ENCODE results near the gene ARID1B.

The ARID1B gene

DNA sequence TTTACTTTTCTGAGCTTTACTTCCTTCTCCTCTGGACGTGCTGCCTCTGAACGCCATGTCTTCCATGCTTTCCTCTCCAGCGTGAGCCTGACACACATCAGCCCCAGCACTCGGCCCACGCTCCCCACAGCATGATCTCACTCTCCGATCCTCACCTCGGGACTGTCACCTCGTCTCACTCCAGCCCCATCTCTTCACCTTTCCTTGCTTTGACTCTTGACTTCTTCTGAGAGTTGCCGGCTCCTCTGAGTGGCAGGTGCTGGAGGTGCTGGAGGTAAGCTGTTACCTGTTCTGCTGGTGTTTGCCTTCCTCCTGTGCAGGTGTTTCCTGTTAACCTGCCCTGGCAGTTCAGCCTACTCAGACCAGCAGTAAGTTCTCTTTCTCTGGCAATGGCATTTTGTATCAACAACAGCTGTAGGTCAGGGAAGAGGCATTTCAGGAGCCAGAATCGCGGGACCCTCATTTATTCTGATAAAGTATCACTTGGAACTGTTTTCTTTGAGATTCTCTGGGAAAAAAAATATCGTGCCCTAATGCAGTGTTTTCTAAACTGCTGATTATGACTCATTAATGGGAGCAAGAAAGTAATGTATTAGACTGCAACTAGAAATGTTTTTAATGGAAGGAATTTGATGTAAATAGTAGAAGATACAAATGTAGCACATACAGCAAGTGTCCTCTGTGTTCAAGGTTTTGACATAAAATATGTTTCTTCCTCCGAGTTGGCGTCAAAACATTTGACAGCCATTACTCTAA is 106.5 kb downstream of the ARID1B start:
- DNase-seq: peak; percentile 91

- DNase-seq: peak; percentile 65
Measured at GRCh38 chr6:156884306-156884705, 107.1 kb downstream of the ARID1B start.

DNA sequence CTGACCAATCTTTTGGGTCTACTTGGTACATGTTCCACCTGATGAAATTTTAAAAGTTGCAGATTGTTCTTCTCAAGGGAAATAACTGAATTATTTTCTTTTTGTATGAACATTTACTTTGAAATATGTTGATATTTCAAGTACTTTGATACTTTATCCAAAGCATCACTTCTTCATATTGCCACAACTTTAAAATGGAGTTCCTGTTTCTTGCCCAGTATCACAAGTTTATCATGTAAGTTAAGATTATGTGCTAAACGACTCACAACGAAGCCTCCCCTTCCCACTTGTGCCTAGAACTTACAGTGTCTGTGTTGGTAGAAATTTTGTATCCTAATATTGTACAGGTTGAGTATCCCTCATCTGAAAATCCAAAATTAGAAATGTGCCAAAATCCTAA is 108.4 kb downstream of the ARID1B start:
- no peak for DNase-seq

DNA sequence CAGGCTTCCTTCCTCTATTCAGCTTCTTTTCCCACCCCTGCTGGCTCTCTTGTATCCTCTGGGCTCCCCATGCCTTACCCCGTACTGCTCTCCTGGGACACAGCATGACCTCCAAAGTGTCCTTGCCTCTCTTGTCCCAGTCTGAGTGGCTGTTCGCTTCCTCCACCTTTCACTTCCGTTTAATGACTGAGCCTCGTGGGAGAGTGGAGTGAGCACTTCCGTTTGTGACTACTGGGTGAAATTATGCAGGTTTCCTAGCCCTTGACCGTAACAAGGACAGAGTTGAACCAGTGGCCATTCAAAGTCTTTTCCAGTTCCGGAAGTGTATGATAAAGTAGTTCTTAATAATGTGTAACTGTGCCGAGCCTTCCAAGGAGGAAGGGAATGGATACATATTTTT is 109.2 kb downstream of the ARID1B start:
- DNase-seq: peak; percentile 82

- DNase-seq: no peak
Measured at GRCh38 chr6:156887623-156888269, 110.6 kb downstream of the ARID1B start.

DNA sequence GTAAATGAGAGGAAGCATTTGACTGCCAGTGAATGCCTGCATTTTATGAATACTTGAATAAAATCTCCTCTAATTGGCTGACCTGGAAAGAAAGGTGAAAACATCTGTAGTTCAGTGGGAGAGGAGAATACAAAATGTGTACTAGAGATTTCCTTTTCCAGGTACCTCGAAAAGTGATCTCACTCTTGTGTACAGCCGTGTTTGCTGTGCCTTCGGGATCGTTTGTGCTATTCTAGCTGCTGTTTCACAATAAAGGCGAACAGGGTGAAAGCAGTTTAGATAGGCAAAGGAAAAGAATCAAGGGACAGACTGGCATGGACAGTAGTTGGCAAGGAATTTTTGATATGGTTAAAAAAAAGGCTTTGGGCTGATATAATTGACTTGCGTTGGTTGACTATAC is 112.3 kb downstream of the ARID1B start:
- no peak for DNase-seq

GRCh38 chr6:156889986-156890385 is 112.8 kb downstream of the ARID1B start:
- DNase-seq: no peak

DNA sequence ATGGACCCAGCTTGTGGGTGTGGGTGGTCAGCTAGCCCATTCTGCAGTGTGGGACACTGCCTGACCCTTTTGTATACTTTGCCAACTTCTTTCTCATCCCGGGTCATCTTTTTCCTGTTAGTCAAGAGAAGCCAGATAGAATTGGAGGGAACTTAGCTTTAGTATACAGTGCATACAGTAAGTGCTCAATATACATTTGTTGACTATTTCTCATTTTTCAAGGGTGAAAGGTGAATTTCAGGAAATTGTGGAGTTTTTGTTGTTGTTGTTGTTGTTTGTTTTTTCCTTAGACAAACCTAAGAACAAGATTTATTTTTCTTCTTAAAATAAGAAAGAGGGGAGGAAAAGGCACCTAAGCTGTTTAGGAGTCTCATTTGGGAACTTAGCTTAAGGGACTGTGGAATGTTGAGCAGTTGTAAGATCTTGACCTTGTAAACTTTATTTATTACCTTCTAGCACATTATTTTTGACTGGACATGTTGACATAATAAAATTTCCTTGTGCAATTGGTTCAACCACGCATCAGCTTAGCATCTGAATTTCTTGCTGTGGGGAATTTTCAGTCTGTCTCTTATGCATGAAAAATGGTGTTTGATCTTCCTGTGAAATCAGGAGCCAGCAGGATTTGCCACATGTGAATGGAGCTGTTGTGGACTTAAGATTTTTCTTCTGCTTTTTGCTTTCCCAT is 113.6 kb downstream of the ARID1B start:
- no peak for DNase-seq

GRCh38 chr6:156897907-156898531 is 120.8 kb downstream of the ARID1B start:
- DNase-seq: no peak

DNA sequence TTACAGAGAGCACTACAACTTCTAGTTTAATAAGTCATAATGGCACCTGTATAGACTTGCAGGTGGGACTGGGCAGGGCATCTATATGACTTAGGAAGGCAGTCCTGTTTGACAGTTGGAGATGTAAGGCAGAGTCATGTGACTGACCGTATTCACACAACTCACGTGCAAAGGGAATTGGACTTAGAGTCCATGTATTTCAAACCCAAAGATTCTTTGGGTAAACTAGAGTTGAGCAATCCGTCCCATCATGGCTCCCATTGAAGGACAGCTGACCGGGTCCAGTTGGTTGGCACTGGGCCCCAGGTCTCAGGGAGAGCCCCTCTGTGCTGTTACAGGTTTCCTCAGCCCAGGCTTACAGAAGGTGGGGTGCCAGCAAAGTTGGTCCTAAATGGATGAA is 121.9 kb downstream of the ARID1B start:
- no peak for DNase-seq

DNA sequence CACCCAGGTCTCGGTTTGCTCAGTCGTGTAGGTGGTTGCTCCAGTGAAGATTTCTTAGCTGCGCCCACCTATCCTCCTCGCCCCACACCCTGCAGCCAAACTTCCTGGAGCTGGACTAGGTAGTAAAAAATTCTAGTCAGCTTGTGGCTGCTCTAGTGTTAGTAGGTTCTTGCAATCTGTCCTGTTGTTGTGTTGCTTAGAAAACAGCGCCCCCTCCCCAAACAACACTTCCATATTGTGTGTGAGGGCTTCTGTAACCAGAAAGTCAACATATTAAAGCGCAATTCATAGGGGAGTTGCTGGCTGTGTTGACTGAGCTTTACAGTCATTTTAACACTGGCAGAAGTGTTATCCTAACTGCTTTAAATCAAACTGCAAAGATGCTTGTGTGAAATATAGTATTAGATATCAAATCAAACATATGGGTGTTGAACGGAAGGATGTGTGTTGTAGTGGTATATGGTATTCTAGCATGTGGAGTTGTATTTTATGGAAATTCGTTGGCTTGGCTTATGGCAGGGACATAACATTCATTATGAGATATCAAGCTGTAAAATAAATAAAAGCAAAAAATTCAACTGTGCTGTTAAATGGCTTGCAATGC is 122.5 kb downstream of the ARID1B start:
- DNase-seq: no peak

DNA sequence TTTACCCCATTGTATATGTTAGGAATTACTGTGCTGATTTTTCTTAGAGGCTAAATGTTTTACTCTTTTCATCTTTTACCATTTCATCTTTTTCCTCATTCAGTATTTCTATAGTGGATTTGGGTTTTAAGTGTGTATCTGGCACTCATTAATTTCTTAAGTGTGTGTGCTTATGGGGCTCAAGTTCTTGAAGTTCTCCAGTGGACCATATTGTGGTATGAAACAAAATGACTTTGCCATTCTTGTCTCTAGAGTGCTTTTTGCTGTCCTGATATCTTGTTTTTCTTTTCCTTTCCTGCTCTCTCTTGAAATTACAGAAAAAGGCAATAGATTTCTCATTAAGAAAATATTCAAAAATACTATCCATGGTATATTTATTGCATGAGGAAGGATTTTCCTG is 123.1 kb downstream of the ARID1B start:
- DNase-seq: no peak

DNA sequence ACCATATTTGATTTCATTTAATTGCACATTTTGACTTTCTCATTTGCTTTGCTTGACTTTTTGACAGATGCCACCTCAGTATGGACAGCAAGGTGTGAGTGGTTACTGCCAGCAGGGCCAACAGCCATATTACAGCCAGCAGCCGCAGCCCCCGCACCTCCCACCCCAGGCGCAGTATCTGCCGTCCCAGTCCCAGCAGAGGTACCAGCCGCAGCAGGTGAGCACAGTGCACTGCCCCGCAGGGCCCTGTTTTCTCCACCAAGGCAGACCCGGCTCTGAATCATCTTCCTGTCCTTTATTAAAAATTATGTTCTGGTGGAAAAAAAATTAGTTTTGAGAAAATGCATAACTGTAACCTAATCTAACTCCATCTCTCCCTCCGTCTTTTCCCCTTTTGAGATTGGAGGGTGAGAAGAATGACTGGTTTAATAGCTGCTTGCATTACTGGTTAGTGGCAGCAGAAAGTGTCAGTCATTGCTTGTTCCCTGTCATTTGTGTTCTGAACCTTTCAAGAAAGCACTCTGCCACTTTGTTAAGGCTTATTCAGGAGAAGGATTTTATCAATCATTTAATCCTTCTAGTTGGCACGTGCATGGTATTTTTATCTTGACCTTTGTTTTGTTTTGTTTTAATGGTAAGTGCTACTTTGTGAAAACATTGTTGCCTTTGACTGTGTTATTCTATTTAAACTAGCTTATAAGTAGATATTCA is 124.3 kb downstream of the ARID1B start:
- DNase-seq: no peak

DNA sequence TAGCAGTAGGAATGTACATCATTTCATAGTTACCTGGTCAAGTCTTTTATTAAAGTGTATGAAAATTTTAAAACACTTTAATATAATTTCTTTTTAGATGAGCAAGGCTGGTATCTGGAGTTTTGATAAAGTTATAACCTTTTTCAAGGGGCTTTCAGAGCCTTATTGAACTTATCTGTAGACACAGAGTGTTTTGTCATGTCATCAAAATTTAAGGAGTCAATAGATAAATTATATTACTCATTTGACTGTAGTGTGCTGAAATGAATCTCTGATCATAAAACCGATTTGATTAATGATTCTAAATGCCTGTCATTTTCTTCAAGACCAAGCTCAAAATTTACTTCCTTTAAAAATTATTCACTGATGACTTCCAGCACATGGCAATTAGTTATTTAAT is 125.6 kb downstream of the ARID1B start:
- DNase-seq: no peak

DNA sequence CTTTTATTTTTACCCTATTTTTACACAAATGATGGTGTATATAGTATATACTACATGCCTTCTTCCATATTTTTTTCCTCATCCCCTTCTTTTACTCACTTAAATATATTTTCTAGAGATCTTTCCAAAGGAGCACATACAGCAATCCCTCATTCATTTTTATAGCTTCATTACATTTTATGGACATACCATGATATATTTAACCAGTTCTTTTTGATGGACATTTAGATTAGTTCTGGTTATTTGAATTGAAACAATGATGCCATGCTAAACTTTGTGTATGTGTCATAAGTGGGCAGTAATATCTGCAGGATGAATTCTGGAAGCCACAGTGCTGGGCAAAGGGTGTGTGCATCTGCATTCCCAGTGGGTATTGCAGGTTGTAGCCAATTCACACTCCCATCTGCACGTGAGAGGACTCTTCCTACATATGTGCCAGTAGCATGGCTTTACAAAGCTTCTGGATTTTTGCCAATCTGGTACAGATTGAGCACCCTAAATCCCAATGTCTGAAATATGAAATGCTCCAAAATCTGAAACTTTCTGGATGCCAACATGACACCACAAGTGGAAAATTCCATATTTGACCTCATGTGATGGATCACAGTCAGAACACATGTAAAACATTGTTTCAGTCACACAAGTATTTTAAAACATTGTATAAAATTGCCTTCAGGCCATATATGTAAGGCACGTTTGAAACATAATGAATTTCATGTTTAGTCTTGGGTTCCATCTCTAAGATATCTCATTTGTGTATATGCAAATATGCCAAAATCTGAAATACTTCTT is 127.2 kb downstream of the ARID1B start:
- DNase-seq: no peak

- no peak for DNase-seq
Measured at GRCh38 chr6:156905801-156906200, 128.6 kb downstream of the ARID1B start.

GRCh38 chr6:156906451-156906850 is 129.3 kb downstream of the ARID1B start:
- DNase-seq: no peak

GRCh38 chr6:156909212-156910010 is 132.2 kb downstream of the ARID1B start:
- DNase-seq: no peak

GRCh38 chr6:156910011-156910334 is 132.8 kb downstream of the ARID1B start:
- no peak for DNase-seq

DNA sequence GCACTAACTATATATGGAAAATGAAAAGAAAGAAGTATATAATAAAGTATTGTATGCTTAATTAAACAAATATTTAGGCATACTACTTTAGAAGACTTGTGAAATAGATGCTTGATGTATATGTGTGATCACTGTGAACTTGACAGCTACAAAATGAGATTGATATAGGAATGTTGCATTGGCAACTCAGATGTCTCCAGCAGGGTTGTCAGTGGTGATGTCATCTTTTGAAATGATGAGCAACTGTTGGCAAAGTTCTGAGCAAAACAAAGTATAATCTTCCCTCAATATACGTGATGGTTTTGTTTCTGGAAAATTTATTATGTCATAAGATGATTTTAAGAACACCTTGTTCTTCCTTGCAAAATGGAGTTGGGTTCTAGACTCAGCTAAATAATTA is 133.8 kb downstream of the ARID1B start:
- no peak for DNase-seq

- no peak for DNase-seq
Measured at GRCh38 chr6:156911581-156911980, 134.4 kb downstream of the ARID1B start.
